ENCODE measurements around the gene TTC9C.
"Not testable (repeated sequence)": the region's sequence is repeated elsewhere in the genome, so short reads cannot be mapped to it uniquely, and the experiment has no call there.

DNA sequence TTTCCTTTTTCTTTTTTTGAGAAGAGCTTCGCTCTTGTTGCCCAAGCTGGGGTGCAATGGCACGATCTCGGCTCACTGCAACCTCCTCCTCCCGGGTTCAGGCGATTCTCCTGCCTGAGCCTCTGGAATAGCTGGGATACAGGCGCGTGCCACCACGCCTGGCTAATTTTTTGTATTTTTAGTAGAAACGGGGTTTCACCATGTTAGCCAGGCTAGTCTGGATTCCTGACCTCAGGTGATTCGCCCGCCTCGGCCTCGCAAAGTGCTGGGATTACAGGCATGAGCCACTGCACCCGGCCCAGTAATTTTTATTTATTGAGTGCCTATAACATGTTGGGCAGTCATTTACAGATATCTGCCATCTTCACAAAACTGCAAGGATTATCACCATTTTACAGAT is 1.8 kb downstream of the TTC9C start:
- TF ChIP-seq TAF1, POLR2A, SPI1 (IDR thresholded peaks at IDR 0.05; ENCODE audit: low read depth, low read length): not testable (repeated sequence)
